ENCODE results near the gene SLC9A1.

Gene SLC9A1

GRCh38 chr1:27163093-27163492, 8.2 kb upstream of the SLC9A1 start (continued):
- TF ChIP-seq PRDM2 (tag by site-specific recombination; IDR thresholded peaks at IDR 0.05; ENCODE audit: borderline replicate concordance) = no peak
- TF ChIP-seq ZNF138 (tag by site-specific recombination; IDR thresholded peaks at IDR 0.05; ENCODE audit: borderline replicate concordance) = no peak
- no peak for TF ChIP-seq ZNF404 (tag by site-specific recombination; IDR thresholded peaks at IDR 0.05)
- TF ChIP-seq ZNF416 (tag by site-specific recombination; IDR thresholded peaks at IDR 0.05) = no peak
- no peak for TF ChIP-seq ZBTB6 (tag by site-specific recombination; IDR thresholded peaks at IDR 0.05)
- TF ChIP-seq ZBTB17 (tag by site-specific recombination; IDR thresholded peaks at IDR 0.05) = no peak
- no peak for TF ChIP-seq ATF2 (tag by site-specific recombination; IDR thresholded peaks at IDR 0.05; ENCODE audit: low read depth)
- no peak for TF ChIP-seq ZNF148 (tag by site-specific recombination; IDR thresholded peaks at IDR 0.05; ENCODE audit: borderline replicate concordance)
- TF ChIP-seq MYNN (tag by site-specific recombination; IDR thresholded peaks at IDR 0.05; ENCODE audit: borderline replicate concordance) = no peak
- TF ChIP-seq ZNF391 (tag by site-specific recombination; IDR thresholded peaks at IDR 0.05; ENCODE audit: borderline replicate concordance, low read depth) = no peak
- no peak for TF ChIP-seq TRIM28 (IDR thresholded peaks at IDR 0.05; ENCODE audit: borderline replicate concordance, low read length)
- TF ChIP-seq ZNF645 (tag by site-specific recombination; IDR thresholded peaks at IDR 0.05) = no peak

GRCh38 chr1:27162090-27162489, 7.2 kb upstream of the SLC9A1 start:
- no peak overlapping the region for H3K4me3 ChIP-seq (ENCODE audit: low read depth, low read length)
- no peaks in the 10 kb centered on the region for H3K9me3 ChIP-seq (ENCODE audit: control insufficient read depth, insufficient read depth, low read depth, low read length)
- H3K36me3 ChIP-seq (ENCODE audit: control insufficient read depth in 2 of 2, insufficient read depth in 1 of 2, low read length in 2 of 2) = no peaks in the 10 kb centered on the region
- ChIA-PET CTCF (no interaction called here), POLR2A (interaction anchor here (0.7 kb wide), 1 partner anchor 310 kb away, joined by 3 read pairs; no protein-coding TSS in a partner anchor)
- peak; percentile 90 for TF ChIP-seq ZNF623 (tag by site-specific recombination; IDR thresholded peaks at IDR 0.05)
- no peak for TF ChIP-seq ZNF626 (tag by site-specific recombination; IDR thresholded peaks at IDR 0.05)
- H3K27ac ChIP-seq (ENCODE audit: extremely low read depth, low read depth, low read length) = no peak overlapping the region
- no peaks in the 10 kb centered on the region for H3K4me1 ChIP-seq (ENCODE audit: control insufficient read depth, insufficient read depth, low read length)

All from HEK293 (cell line).